ENCODE data around the gene GNE.

GNE gene

GRCh38 chr9:36221667-36222066 lies 36.6 kb downstream of the GNE start:
- Histone ChIP-seq H4K91ac (ENCODE audit: low read depth, low read length) (no peak overlapping the region), H3K27ac (ENCODE audit: low read depth, low read length) (no peak overlapping the region), H3K79me1 (ENCODE audit: low read length) (no peaks in the 10 kb centered on the region), H4K8ac (ENCODE audit: low read depth, low read length) (no peak overlapping the region), H2AK5ac (ENCODE audit: low read length) (no peak overlapping the region), H3K18ac (ENCODE audit: low read length) (no peak overlapping the region), H3K27me3 (ENCODE audit: insufficient read depth, low read length) (no peaks in the 10 kb centered on the region), H2BK5ac (ENCODE audit: low read depth, low read length, poor library complexity) (no peak overlapping the region), H3K14ac (ENCODE audit: low read length) (no peak overlapping the region), H2BK120ac (ENCODE audit: insufficient read depth, low read length, poor library complexity) (no peak overlapping the region), H4K12ac (ENCODE audit: low read depth, low read length) (no peak overlapping the region), H2AFZ (ENCODE audit: insufficient read depth, low read length, poor library complexity) (no peak overlapping the region), H3K36me3 (ENCODE audit: control insufficient read depth in 1 of 2, insufficient read depth in 2 of 2, low read length in 2 of 2) (peaks cover 41 to 46% of the 10 kb centered on the region in 2 experiments), H3K9me3 (ENCODE audit: insufficient read depth, low read depth, low read length) (peaks cover 5% of the 10 kb centered on the region), H3K4me1 (ENCODE audit: control insufficient read depth in 1 of 2, insufficient read depth in 2 of 2, low read length in 2 of 2) (no peaks in the 10 kb centered on the region), H3K23ac (ENCODE audit: low read length) (no peak overlapping the region), H3K4ac (ENCODE audit: low read depth, low read length) (no peak overlapping the region), H3K79me2 (ENCODE audit: control insufficient read depth, insufficient read depth, low read length, poor library complexity) (no peaks in the 10 kb centered on the region), H2BK12ac (ENCODE audit: low read length) (no peak overlapping the region), H3K4me3 (ENCODE audit: low read depth, low read length) (no peak overlapping the region), H3K9ac (ENCODE audit: low read length) (no peak overlapping the region), H3K4me2 (ENCODE audit: low read length) (no peak overlapping the region)
- WGBS (ENCODE audit: extremely low coverage, insufficient coverage, insufficient read length): no CpG with 5 or more reads among the region's 3 CpGs
- DNase-seq: no peak

DNA sequence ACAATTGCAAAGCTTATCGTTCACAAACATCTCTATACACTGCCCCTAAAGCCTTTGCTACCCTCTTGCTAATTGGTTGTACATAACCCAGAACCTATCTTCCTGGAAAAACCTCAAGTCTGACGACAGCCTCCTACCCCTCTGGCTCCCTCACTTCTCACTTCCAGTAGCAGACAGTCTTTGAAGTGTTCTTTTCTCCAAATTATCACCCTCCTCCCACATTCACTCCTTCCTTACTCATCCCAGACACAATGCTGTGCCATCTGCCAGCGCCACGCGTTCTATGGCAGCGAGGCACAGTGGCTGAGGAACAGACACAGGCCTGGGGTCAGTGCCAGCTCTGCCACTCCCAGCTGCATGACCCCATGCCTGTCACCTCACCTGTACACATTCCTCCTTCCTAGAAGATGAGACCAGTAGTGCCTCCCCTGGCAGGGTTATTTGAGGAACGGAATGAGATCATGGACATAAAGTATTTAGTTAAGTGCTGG lies 39.8 kb downstream of the GNE start:
- no peak overlapping the region for H4K8ac ChIP-seq (ENCODE audit: low read depth, low read length)
- H4K12ac ChIP-seq (ENCODE audit: low read depth, low read length): no peak overlapping the region
- no peak overlapping the region for H3K14ac ChIP-seq (ENCODE audit: low read length)
- H3K18ac ChIP-seq (ENCODE audit: low read length): no peak overlapping the region
- H3K27me3 ChIP-seq (ENCODE audit: insufficient read depth, low read length): no peaks in the 10 kb centered on the region
- H3K36me3 ChIP-seq (ENCODE audit: control insufficient read depth in 1 of 2, insufficient read depth in 2 of 2, low read length in 2 of 2): peaks cover 38 to 49% of the 10 kb centered on the region in 2 experiments
- no peaks in the 10 kb centered on the region for H3K79me1 ChIP-seq (ENCODE audit: low read length)
- no peak overlapping the region for H2BK120ac ChIP-seq (ENCODE audit: insufficient read depth, low read length, poor library complexity)
- H3K4me3 ChIP-seq (ENCODE audit: low read depth, low read length): no peak overlapping the region
- no peak overlapping the region for H2BK12ac ChIP-seq (ENCODE audit: low read length)
- H3K23ac ChIP-seq (ENCODE audit: low read length): no peak overlapping the region
- H2AK5ac ChIP-seq (ENCODE audit: low read length): no peak overlapping the region
- no peak overlapping the region for H2AFZ ChIP-seq (ENCODE audit: insufficient read depth, low read length, poor library complexity)
- no peak overlapping the region for H3K4me2 ChIP-seq (ENCODE audit: low read length)
- no peak overlapping the region for H4K91ac ChIP-seq (ENCODE audit: low read depth, low read length)
- no peak overlapping the region for H2BK5ac ChIP-seq (ENCODE audit: low read depth, low read length, poor library complexity)
- no CpG with 5 or more reads among the region's 7 CpGs for WGBS (ENCODE audit: extremely low coverage, insufficient coverage, insufficient read length)
- H3K9ac ChIP-seq (ENCODE audit: low read length): no peak overlapping the region
- H3K4me1 ChIP-seq (ENCODE audit: control insufficient read depth in 1 of 2, insufficient read depth in 2 of 2, low read length in 2 of 2): no peaks in the 10 kb centered on the region
- no peaks in the 10 kb centered on the region for H3K79me2 ChIP-seq (ENCODE audit: control insufficient read depth, insufficient read depth, low read length, poor library complexity)
- H3K4ac ChIP-seq (ENCODE audit: low read depth, low read length): no peak overlapping the region
- DNase-seq: no peak
- H3K27ac ChIP-seq (ENCODE audit: low read depth, low read length): no peak overlapping the region
- peaks cover 5% of the 10 kb centered on the region for H3K9me3 ChIP-seq (ENCODE audit: insufficient read depth, low read depth, low read length)

GRCh38 chr9:36218011-36218410 lies 40.2 kb downstream of the GNE start:
- H4K91ac ChIP-seq (ENCODE audit: low read depth, low read length): no peak overlapping the region
- H3K23ac ChIP-seq (ENCODE audit: low read length): no peak overlapping the region
- no CpG with 5 or more reads among the region's 5 CpGs for WGBS (ENCODE audit: extremely low coverage, insufficient coverage, insufficient read length)
- no peak overlapping the region for H3K27ac ChIP-seq (ENCODE audit: low read depth, low read length)
- no peak overlapping the region for H3K18ac ChIP-seq (ENCODE audit: low read length)
- H2AK5ac ChIP-seq (ENCODE audit: low read length): no peak overlapping the region
- no peak overlapping the region for H2BK5ac ChIP-seq (ENCODE audit: low read depth, low read length, poor library complexity)
- H3K4me3 ChIP-seq (ENCODE audit: low read depth, low read length): no peak overlapping the region
- no peaks in the 10 kb centered on the region for H3K27me3 ChIP-seq (ENCODE audit: insufficient read depth, low read length)
- H3K4ac ChIP-seq (ENCODE audit: low read depth, low read length): no peak overlapping the region
- no peak overlapping the region for H3K4me2 ChIP-seq (ENCODE audit: low read length)
- no peak overlapping the region for H3K14ac ChIP-seq (ENCODE audit: low read length)
- no peak overlapping the region for H4K8ac ChIP-seq (ENCODE audit: low read depth, low read length)
- H2AFZ ChIP-seq (ENCODE audit: insufficient read depth, low read length, poor library complexity): no peak overlapping the region
- no peak overlapping the region for H2BK12ac ChIP-seq (ENCODE audit: low read length)
- H3K9ac ChIP-seq (ENCODE audit: low read length): no peak overlapping the region
- no peaks in the 10 kb centered on the region for H3K4me1 ChIP-seq (ENCODE audit: control insufficient read depth in 1 of 2, insufficient read depth in 2 of 2, low read length in 2 of 2)
- DNase-seq: no peak
- H3K36me3 ChIP-seq (ENCODE audit: control insufficient read depth in 1 of 2, insufficient read depth in 2 of 2, low read length in 2 of 2): peaks cover 41 to 52% of the 10 kb centered on the region in 2 experiments
- H4K12ac ChIP-seq (ENCODE audit: low read depth, low read length): no peak overlapping the region
- peaks cover 5% of the 10 kb centered on the region for H3K9me3 ChIP-seq (ENCODE audit: insufficient read depth, low read depth, low read length)
- no peaks in the 10 kb centered on the region for H3K79me2 ChIP-seq (ENCODE audit: control insufficient read depth, insufficient read depth, low read length, poor library complexity)
- no peak overlapping the region for H2BK120ac ChIP-seq (ENCODE audit: insufficient read depth, low read length, poor library complexity)
- H3K79me1 ChIP-seq (ENCODE audit: low read length): no peaks in the 10 kb centered on the region

DNA sequence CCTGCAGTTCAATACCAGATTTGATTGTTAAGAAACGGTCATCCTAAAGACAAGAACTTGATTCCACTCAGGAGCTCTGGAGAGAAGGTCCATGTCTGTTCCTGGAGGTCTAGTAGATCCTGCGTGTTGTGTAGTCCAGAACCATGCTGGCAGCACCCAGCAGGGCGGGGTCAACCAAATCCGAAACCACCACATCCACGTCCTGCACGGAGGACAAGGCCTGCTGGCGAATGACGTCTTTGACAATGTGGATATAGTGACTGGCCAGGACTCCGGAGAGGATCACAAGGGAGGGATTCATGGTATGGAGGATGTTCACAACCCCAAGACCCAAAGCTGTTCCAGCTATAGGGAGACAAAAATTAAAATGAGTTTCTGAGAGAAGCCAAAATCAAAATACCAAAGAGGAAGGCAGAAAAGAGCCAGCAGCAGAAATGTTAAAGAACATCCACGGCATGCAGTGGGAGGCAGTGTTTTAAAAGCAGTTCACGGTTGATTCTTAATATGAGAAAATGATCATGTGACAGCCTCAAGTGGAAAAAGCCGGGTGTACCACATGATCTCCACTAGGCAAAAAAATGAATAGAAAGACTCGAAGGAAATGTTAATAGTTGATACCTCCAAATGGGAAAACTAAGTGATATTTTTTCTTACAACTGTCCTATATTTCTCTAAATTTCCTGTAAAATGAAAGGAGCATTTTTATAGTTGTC lies 40.8 kb downstream of the GNE start:
- H2AFZ ChIP-seq (ENCODE audit: insufficient read depth, low read length, poor library complexity): no peak overlapping the region
- H4K12ac ChIP-seq (ENCODE audit: low read depth, low read length): no peak overlapping the region
- no peak overlapping the region for H4K8ac ChIP-seq (ENCODE audit: low read depth, low read length)
- H3K36me3 ChIP-seq (ENCODE audit: control insufficient read depth in 1 of 2, insufficient read depth in 2 of 2, low read length in 2 of 2): peaks cover 38 to 51% of the 10 kb centered on the region in 2 experiments
- H2AK5ac ChIP-seq (ENCODE audit: low read length): no peak overlapping the region
- H3K14ac ChIP-seq (ENCODE audit: low read length): no peak overlapping the region
- H3K4me3 ChIP-seq (ENCODE audit: low read depth, low read length): no peak overlapping the region
- WGBS (ENCODE audit: extremely low coverage, insufficient coverage, insufficient read length): no CpG with 5 or more reads among the region's 13 CpGs
- H2BK5ac ChIP-seq (ENCODE audit: low read depth, low read length, poor library complexity): no peak overlapping the region
- H3K4me2 ChIP-seq (ENCODE audit: low read length): no peak overlapping the region
- no peak overlapping the region for H3K4ac ChIP-seq (ENCODE audit: low read depth, low read length)
- H3K27ac ChIP-seq (ENCODE audit: low read depth, low read length): no peak overlapping the region
- no peak overlapping the region for H2BK12ac ChIP-seq (ENCODE audit: low read length)
- no peak for DNase-seq
- no peak overlapping the region for H4K91ac ChIP-seq (ENCODE audit: low read depth, low read length)
- H3K79me1 ChIP-seq (ENCODE audit: low read length): no peaks in the 10 kb centered on the region
- H3K18ac ChIP-seq (ENCODE audit: low read length): no peak overlapping the region
- no peak overlapping the region for H3K23ac ChIP-seq (ENCODE audit: low read length)
- H3K79me2 ChIP-seq (ENCODE audit: control insufficient read depth, insufficient read depth, low read length, poor library complexity): no peaks in the 10 kb centered on the region
- no peak overlapping the region for H3K9ac ChIP-seq (ENCODE audit: low read length)
- no peaks in the 10 kb centered on the region for H3K4me1 ChIP-seq (ENCODE audit: control insufficient read depth in 1 of 2, insufficient read depth in 2 of 2, low read length in 2 of 2)
- H2BK120ac ChIP-seq (ENCODE audit: insufficient read depth, low read length, poor library complexity): no peak overlapping the region
- H3K9me3 ChIP-seq (ENCODE audit: insufficient read depth, low read depth, low read length): peaks cover under 1% of the 10 kb centered on the region
- no peaks in the 10 kb centered on the region for H3K27me3 ChIP-seq (ENCODE audit: insufficient read depth, low read length)

Measured in trophoblast cell (in vitro differentiated cells and primary cell).